Mucosa of rectum (tissue), 2 donors: Measurements from ENCODE around the gene SLAMF1.
"Not testable (repeated sequence)": the region's sequence is repeated elsewhere in the genome, so short reads cannot be mapped to it uniquely, and the experiment has no call there.

Experiments used
- H3K27ac ChIP-seq, 2 donors: one replicate each; pipeline ENCODE4 v1.7.0; 2013; ENCODE audit warnings: inconsistent platforms in 2 of 2, low read depth in 2 of 2, low read length in 2 of 2
- H3K27me3 ChIP-seq, 2 donors: one replicate each; pipeline ENCODE4 v1.7.0; 2013; ENCODE audit warnings: low read length in 2 of 2; ENCODE audit not compliant: control insufficient read depth in 2 of 2, insufficient read depth in 2 of 2
- H3K36me3 ChIP-seq, 2 donors: one replicate each; pipeline ENCODE4 v1.7.0; 2013; ENCODE audit warnings: low read length in 2 of 2; ENCODE audit not compliant: control insufficient read depth in 2 of 2, insufficient read depth in 2 of 2
- H3K4me1 ChIP-seq, 2 donors: one replicate each; pipeline ENCODE4 v1.7.0; 2013; ENCODE audit warnings: low read length in 2 of 2, mild to moderate bottlenecking in 1 of 2; ENCODE audit not compliant: control insufficient read depth in 2 of 2, insufficient read depth in 2 of 2
- H3K4me3 ChIP-seq, 2 donors: one replicate each; pipeline ENCODE4 v1.7.0; 2013; ENCODE audit warnings: low read length in 2 of 2
- H3K9ac ChIP-seq, 2 donors: one replicate each; pipeline ENCODE4 v1.7.0; 2013; ENCODE audit warnings: low read length in 2 of 2, low read depth in 1 of 2, mild to moderate bottlenecking in 1 of 2
- H3K9me3 ChIP-seq, 2 donors: one replicate each; pipeline ENCODE4 v1.7.0; 2013; ENCODE audit warnings: low read length in 2 of 2; ENCODE audit not compliant: control insufficient read depth in 2 of 2
- donor health status: healthy.
- donor health status: Normal muscosa, but diverticular disease.

SLAMF1 gene

GRCh38 chr1:160567858-160568682 lies 78.8 kb downstream of the SLAMF1 start:
- H3K9me3 ChIP-seq = no peaks in the 10 kb centered on the region
- no peaks in the 10 kb centered on the region for H3K27me3 ChIP-seq
- peak overlapping the region; percentile 39 to 61 for H3K27ac ChIP-seq
- no peaks in the 10 kb centered on the region for H3K4me1 ChIP-seq
- H3K9ac ChIP-seq = no peak overlapping the region
- no peak overlapping the region for H3K4me3 ChIP-seq
- no peaks in the 10 kb centered on the region for H3K36me3 ChIP-seq

- Histone ChIP-seq H3K36me3 (no peaks in the 10 kb centered on the region), H3K4me1 (no peaks in the 10 kb centered on the region), H3K27ac (peak overlapping the region; percentile 39 to 61), H3K4me3 (no peak overlapping the region), H3K9me3 (no peaks in the 10 kb centered on the region), H3K9ac (no peak overlapping the region), H3K27me3 (no peaks in the 10 kb centered on the region)
Measured at GRCh38 chr1:160567341-160567740, 79.5 kb downstream of the SLAMF1 start.

DNA sequence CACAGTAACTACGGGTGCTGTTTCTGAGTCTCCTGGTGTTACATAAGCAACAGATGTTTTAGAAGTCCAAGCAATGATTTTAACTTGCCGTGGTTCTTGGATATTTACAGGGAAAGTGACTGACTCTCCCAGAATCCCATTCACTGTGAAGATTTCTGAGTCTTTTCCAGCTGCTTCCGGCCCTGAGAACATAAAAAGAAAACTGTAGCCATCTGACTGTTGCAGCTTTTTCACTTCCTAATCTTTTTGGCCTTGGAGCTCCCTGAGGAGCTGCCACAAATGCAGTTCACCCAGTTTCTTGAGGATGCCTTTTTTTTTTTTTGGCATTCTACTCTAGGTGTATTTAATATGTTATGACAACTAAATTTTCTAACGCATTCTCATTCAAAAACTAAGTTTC lies 81.3 kb downstream of the SLAMF1 start:
- Histone ChIP-seq H3K9ac (no peak overlapping the region), H3K36me3 (no peaks in the 10 kb centered on the region), H3K27me3 (no peaks in the 10 kb centered on the region), H3K4me3 (no peak overlapping the region), H3K4me1 (no peaks in the 10 kb centered on the region), H3K9me3 (no peaks in the 10 kb centered on the region), H3K27ac (no peak overlapping the region)

- H3K4me1 ChIP-seq, H3K27me3 ChIP-seq, H3K27ac ChIP-seq, H3K9me3 ChIP-seq, H3K9ac ChIP-seq, H3K36me3 ChIP-seq, H3K4me3 ChIP-seq: not testable (repeated sequence)
Measured at GRCh38 chr1:160563230-160563629, 83.6 kb downstream of the SLAMF1 start.

- H3K27ac ChIP-seq, H3K4me3 ChIP-seq, H3K9me3 ChIP-seq, H3K9ac ChIP-seq, H3K4me1 ChIP-seq, H3K36me3 ChIP-seq, H3K27me3 ChIP-seq: not testable (repeated sequence)
Measured at GRCh38 chr1:160562745-160563144, 84.1 kb downstream of the SLAMF1 start.

GRCh38 chr1:160560806-160561205 lies 86.0 kb downstream of the SLAMF1 start:
- H3K9me3 ChIP-seq = no peaks in the 10 kb centered on the region
- H3K27me3 ChIP-seq = peaks cover 0 to 2% of the 10 kb centered on the region in 2 donors
- no peak overlapping the region for H3K4me3 ChIP-seq
- H3K27ac ChIP-seq = no peak overlapping the region
- H3K9ac ChIP-seq = no peak overlapping the region
- no peaks in the 10 kb centered on the region for H3K36me3 ChIP-seq
- no peaks in the 10 kb centered on the region for H3K4me1 ChIP-seq

GRCh38 chr1:160560045-160560705 lies 86.7 kb downstream of the SLAMF1 start:
- Histone ChIP-seq H3K4me1 (no peaks in the 10 kb centered on the region), H3K27ac (peak overlapping the region in 1 of 2 donors; percentile 32), H3K4me3 (no peak overlapping the region)

GRCh38 chr1:160559437-160559836 lies 87.4 kb downstream of the SLAMF1 start:
- peak overlapping the region in 1 of 2 donors; percentile 32 for H3K27ac ChIP-seq
- not testable (repeated sequence) for H3K36me3 ChIP-seq, H3K9ac ChIP-seq, H3K9me3 ChIP-seq, H3K27me3 ChIP-seq, H3K4me1 ChIP-seq, H3K4me3 ChIP-seq

More at GRCh38 chr1:160560045-160560705, 86.7 kb downstream of the SLAMF1 start:
- Histone ChIP-seq H3K27me3 (peaks cover 0 to 2% of the 10 kb centered on the region in 2 donors), H3K9me3 (no peaks in the 10 kb centered on the region), H3K9ac (peak overlapping the region in 1 of 2 donors; percentile 24), H3K36me3 (no peaks in the 10 kb centered on the region)

GRCh38 chr1:160558660-160559380 lies 88.0 kb downstream of the SLAMF1 start:
- Histone ChIP-seq H3K4me1 (no peaks in the 10 kb centered on the region), H3K36me3 (no peaks in the 10 kb centered on the region), H3K27ac (peak overlapping the region in 1 of 2 donors; percentile 5), H3K4me3 (no peak overlapping the region), H3K9ac (no peak overlapping the region), H3K27me3 (peaks cover 0 to 2% of the 10 kb centered on the region in 2 donors), H3K9me3 (no peaks in the 10 kb centered on the region)
